HG02981 (cell line): Measurements from ENCODE around the gene HPX.

Experiments used
- ATAC-seq: cut with Tn5 transposase; IDR thresholded peaks from one replicate; pipeline ENCODE4 v1.9.1; 2021; ENCODE audit warnings: mild to moderate bottlenecking, moderate library complexity; ENCODE audit not compliant: unreplicated experiment

HPX gene

GRCh38 chr11:6440906-6441358, at the start of gene HPX:
Gene HPX (minus strand): TSS chr11:6440987. CDS start chr11:6440963, 24 bp downstream.
- ATAC-seq, result no peak

GRCh38 chr11:6489306-6489705, 48.5 kb upstream of the HPX start:
- ATAC-seq, result no peak

GRCh38 chr11:6488821-6489220, 48.0 kb upstream of the HPX start:
- ATAC-seq, result no peak

- no peak for ATAC-seq
These were observed 47.6 kb upstream of the HPX start for GRCh38 chr11:6488342-6488741.

GRCh38 chr11:6486938-6487337, 46.2 kb upstream of the HPX start:
- ATAC-seq, result no peak

- no peak for ATAC-seq
These were observed 45.5 kb upstream of the HPX start for GRCh38 chr11:6486256-6486655.

GRCh38 chr11:6485661-6486060, 44.9 kb upstream of the HPX start:
- no peak for ATAC-seq

GRCh38 chr11:6483015-6483414, 42.2 kb upstream of the HPX start:
- no peak for ATAC-seq

- ATAC-seq, result no peak
These were observed 41.7 kb upstream of the HPX start for GRCh38 chr11:6482441-6482840.

- peak; percentile 1 for ATAC-seq
These were observed 41.1 kb upstream of the HPX start for GRCh38 chr11:6481924-6482275.

GRCh38 chr11:6481012-6481923, 40.5 kb upstream of the HPX start, which contains the start of the genes ARFIP2 and TIMM10B:
Gene ARFIP2 (minus strand): TSS chr11:6481331. CDS start chr11:6480421, 910 bp downstream.
Gene TIMM10B (plus strand): TSS chr11:6481501. CDS start chr11:6481517, 16 bp downstream.
- peak; percentile 99 for ATAC-seq

GRCh38 chr11:6480299-6480914, 39.6 kb upstream of the HPX start:
- ATAC-seq, result no peak

GRCh38 chr11:6476571-6476970, 35.8 kb upstream of the HPX start:
- ATAC-seq, result no peak

GRCh38 chr11:6475936-6476335, 35.1 kb upstream of the HPX start:
- no peak for ATAC-seq

- no peak for ATAC-seq
These were observed 34.2 kb upstream of the HPX start for GRCh38 chr11:6474806-6475500.

GRCh38 chr11:6474413-6474792, 33.6 kb upstream of the HPX start:
- no peak for ATAC-seq

- ATAC-seq, result peak; percentile 54
These were observed 32.9 kb upstream of the HPX start, which contains the start of gene TRIM3 for GRCh38 chr11:6473451-6474412. Gene TRIM3 (minus strand): TSS chr11:6473941. CDS start chr11:6465695, 8,246 bp downstream.

- no peak for ATAC-seq
These were observed 32.1 kb upstream of the HPX start for GRCh38 chr11:6472934-6473333.

- ATAC-seq, result no peak
These were observed 28.8 kb upstream of the HPX start for GRCh38 chr11:6469599-6469998.
